GM12878 (cell line): ENCODE results near the gene CDX1. TPM values are rescaled to one million over a fixed set of nuclear protein-coding genes. Genes with fewer than 3 reads are reported as not detected.

Source experiments
- ATAC-seq: fragments of 200-7000 bp; cut with Tn5 transposase; 3 replicates; pipeline ENCODE4 v1.9.1; 2020; ENCODE audit warnings: mild to moderate bottlenecking, moderate library complexity
- BruUV-seq: library from RNA; stranded (reverse); fragments of 400-500 nt; replicated peaks from 2 replicates; lab custom pipeline; 2021; lab: Mats Ljungman, UMichigan
- CTCF ChIA-PET: fragments of 300-600 bp; sonication (Branson Sonifier 250); formaldehyde crosslinking; extraction: SDS; loops from one replicate; lab custom pipeline; 2021; ENCODE audit warnings: inconsistent platforms; lab: Yijun Ruan, JAX
- POLR2A ChIA-PET: fragments of 350-600 bp; formaldehyde crosslinking; extraction: SDS; loops from one replicate; lab custom pipeline; 2021; ENCODE audit warnings: inconsistent platforms; lab: Charles Lee
- RAD21 ChIA-PET: fragments of 300-600 bp; sonication (Branson Sonifier 250); formaldehyde crosslinking; loops from one replicate; lab custom pipeline; 2023; ENCODE audit warnings: antibody characterized with exemption; ENCODE audit not compliant: unreplicated experiment; lab: Charles Lee
- SMC1A ChIA-PET: fragments of 300-600 bp; sonication (Branson Sonifier 250); formaldehyde crosslinking; loops from one replicate; lab custom pipeline; 2023; ENCODE audit not compliant: unreplicated experiment, uncharacterized antibody; lab: Charles Lee
- DNase-seq: peaks from one replicate; pipeline ENCODE4 v3.0.0-alpha.2; 2011; ENCODE audit warnings: low read depth, low spot score
- FAIRE-seq: peaks from 3 replicates; lab custom pipeline; 2011; peaks lifted over from hg19 to GRCh38; lab: Jason Lieb, UNC
- H2AFZ ChIP-seq: 2 replicates; pipeline ENCODE4 v1.6.0; 2011; ENCODE audit warnings: low read depth, low read length, control low read depth; ENCODE audit not compliant: control insufficient read depth
- H3K27ac ChIP-seq: 2 replicates; pipeline ENCODE4 v1.5.1; 2011; ENCODE audit warnings: control low read depth; ENCODE audit not compliant: control insufficient read depth, insufficient read depth
- H3K27me3 ChIP-seq, 2 experiments: replicated peaks in 1 of 2; 2 replicates each; pipeline versions ENCODE4 v1.6.0 to v1.6.1; 2011; ENCODE audit warnings: low read length in 1 of 2; ENCODE audit not compliant: control insufficient read depth in 2 of 2, insufficient read depth in 2 of 2
- H3K36me3 ChIP-seq, 2 experiments: 2 replicates each; pipeline ENCODE4 v1.5.1; 2011; ENCODE audit warnings: low read length in 1 of 2; ENCODE audit not compliant: control insufficient read depth in 2 of 2, insufficient read depth in 2 of 2
- H3K4me1 ChIP-seq: 2 replicates; pipeline ENCODE4 v1.6.1; 2011; ENCODE audit warnings: mild to moderate bottlenecking, low read length, moderate library complexity, mixed read lengths; ENCODE audit not compliant: control insufficient read depth, insufficient read depth
- H3K4me2 ChIP-seq: 2 replicates; pipeline ENCODE4 v1.6.0; 2011; ENCODE audit warnings: control low read depth; ENCODE audit not compliant: control insufficient read depth, insufficient read depth
- H3K4me3 ChIP-seq: fragments of 200-600 bp; sonication (generic); 2 replicates; pipeline ENCODE4 v1.5.1; 2016
- H3K79me2 ChIP-seq: 2 replicates; pipeline ENCODE4 v1.6.0; 2011; ENCODE audit warnings: low read length; ENCODE audit not compliant: control insufficient read depth, insufficient read depth
- H3K9ac ChIP-seq: 2 replicates; pipeline ENCODE4 v1.8.0; 2011; ENCODE audit warnings: low read length, control low read depth, mixed read lengths; ENCODE audit not compliant: control insufficient read depth, insufficient read depth
- H3K9me3 ChIP-seq: replicated peaks from 3 replicates; pipeline ENCODE4 v1.5.1; 2011; ENCODE audit warnings: mild to moderate bottlenecking, low read length; ENCODE audit not compliant: control insufficient read depth, insufficient read depth
- H4K20me1 ChIP-seq: 2 replicates; pipeline ENCODE4 v1.6.0; 2011; ENCODE audit not compliant: control insufficient read depth, insufficient read depth
- CREM ChIP-seq: IDR thresholded peaks from 2 replicates; pipeline ENCODE4 v1.6.1; 2014; ENCODE audit warnings: antibody characterized with exemption, low read depth
- ESRRA ChIP-seq: IDR thresholded peaks from 2 replicates; pipeline ENCODE4 v1.6.1; 2012; ENCODE audit warnings: mild to moderate bottlenecking, low read length, improper control_type of control experiment
- IKZF2 ChIP-seq, 2 experiments: fragments of 450-650 bp; IDR thresholded peaks; 2 replicates each; pipeline ENCODE4 v1.6.1; 2017; ENCODE audit warnings: mild to moderate bottlenecking in 2 of 2, moderate library complexity in 2 of 2
- SMC3 ChIP-seq: IDR thresholded peaks from 2 replicates; pipeline ENCODE4 v1.6.1; 2011; ENCODE audit warnings: low read length, improper control_type of control experiment, borderline replicate concordance
- YY1 ChIP-seq: IDR thresholded peaks from 2 replicates; pipeline ENCODE4 v1.6.1; 2011; ENCODE audit warnings: low read depth, mild to moderate bottlenecking, low read length
- ZNF217 ChIP-seq: fragments of 450-650 bp; IDR thresholded peaks from 2 replicates; pipeline ENCODE4 v1.6.1; 2017; ENCODE audit warnings: antibody characterized with exemption, mild to moderate bottlenecking
- WGBS: methylation state at CpG from one replicate; pipeline ENCODE4 v1.1.6; 2016; ENCODE audit warnings: low lambda C conversion rate; ENCODE audit not compliant: insufficient replicate concordance, insufficient coverage; ENCODE audit errors: missing lambda C conversion rate; 5-methylcytosine and 5-hydroxymethylcytosine counted together
- in situ Hi-C: fragments of 300-500 bp; cut with MboI; formaldehyde crosslinking; loops from 9 replicates; pipeline ENCODE4 v1.14.3; 2018; ENCODE audit warnings: mixed read lengths
- intact Hi-C: fragments of 100-400 bp; cut with micrococcal nuclease; formaldehyde crosslinking; loops from one replicate; pipeline ENCODE4 v1.14.2; 2022; ENCODE audit not compliant: unreplicated experiment
- polyA plus RNA-seq, 11 experiments: library from polyadenylated mRNA; depleted of rRNA in 4 of 11; unstranded in 6 of 11; stranded (reverse) in 5 of 11; fragments of >200 nt; fragmentation: Nextera tagmentation in 4 of 11; fragmentation: Illumina TruSeq in 1 of 11; extraction: Ambion mirVana in 4 of 11; extraction: Trizol in 1 of 11; gene quantifications; 1 replicate in 1 of 11; 2 replicates in 10 of 11; pipeline versions ENCODE4 v1.2.1 to v1.2.3, GENCODE V29; 2011 to 2016; ENCODE audit warnings: inconsistent platforms in 2 of 11, missing spikeins in 2 of 11, low read depth in 1 of 11
- total RNA-seq, 4 experiments: library from RNA; depleted of rRNA in 3 of 4; stranded (reverse); fragments of >200 nt in 3 of 4; fragmentation: Illumina TruSeq in 1 of 4; extraction: Trizol in 1 of 4; gene quantifications; 2 replicates each; pipeline versions ENCODE4 v1.2.1 to v1.2.3, GENCODE V29; 2013 to 2021
- TF ChIP-seq, protein P1 (sequence below): fragments of 450-650 bp; IDR thresholded peaks from 2 replicates; pipeline ENCODE4 v1.6.1; 2017; ENCODE audit warnings: mild to moderate bottlenecking, moderate library complexity
- TF ChIP-seq, protein P2 (sequence below): fragments of 450-650 bp; IDR thresholded peaks from 2 replicates; pipeline ENCODE4 v1.6.1; 2017; ENCODE audit warnings: low read depth, mild to moderate bottlenecking, moderate library complexity
- TF ChIP-seq, protein P3 (sequence below): fragments of 450-650 bp; IDR thresholded peaks from 2 replicates; pipeline ENCODE4 v1.6.1; 2014; ENCODE audit warnings: mild to moderate bottlenecking

Gene CDX1
- total and polyA plus RNA-seq, 10 of the 15 experiments (the other 5 are each of a cell fraction or from before 2014, with no cell fraction given), result not detected

DNA sequence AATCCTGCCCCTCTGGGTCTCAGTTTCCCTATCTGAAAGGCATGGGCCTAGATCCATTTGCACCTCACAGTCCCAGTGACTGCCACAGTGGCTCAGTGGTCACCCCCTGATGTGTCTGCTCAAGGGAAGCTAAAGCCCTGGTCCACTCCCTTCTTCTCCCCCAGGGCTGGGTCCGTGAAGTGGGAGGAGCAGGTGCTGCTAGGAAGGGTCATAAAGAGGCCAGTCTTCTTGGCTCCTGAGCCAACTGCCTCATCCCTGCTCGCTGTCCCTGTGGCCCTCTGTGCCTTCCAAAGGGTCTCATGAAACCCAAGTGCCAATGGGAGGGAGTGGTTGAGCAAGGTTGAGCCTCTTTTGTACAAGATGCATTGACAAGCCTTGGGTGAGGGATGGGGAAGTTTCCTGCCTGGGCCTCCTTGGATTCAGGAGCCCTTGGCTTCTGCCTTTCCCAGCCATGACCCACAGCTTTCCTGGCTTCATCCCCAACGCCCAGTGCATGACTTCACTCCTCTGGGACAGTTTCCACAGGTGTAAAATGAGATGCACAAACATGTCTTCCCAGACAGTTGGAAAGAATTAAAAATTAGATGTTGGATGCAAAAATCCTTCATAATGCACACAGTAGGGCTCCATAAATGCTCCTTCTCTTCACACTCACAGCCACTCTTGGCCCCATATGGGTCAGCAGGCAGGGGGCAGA lies 21.7 kb downstream of the CDX1 start:
- Histone ChIP-seq H3K9me3 (no peaks in the 10 kb centered on the region), H2AFZ (no peak overlapping the region), H3K4me3 (no peak overlapping the region), H3K4me2 (no peak overlapping the region), H3K9ac (no peak overlapping the region), H3K27ac (no peak overlapping the region), H3K4me1 (no peaks in the 10 kb centered on the region), H3K36me3 (no peaks in the 10 kb centered on the region), H4K20me1 (no peaks in the 10 kb centered on the region), H3K79me2 (no peaks in the 10 kb centered on the region), H3K27me3 (peaks cover 0 to 5% of the 10 kb centered on the region in 2 experiments; a peak in 3 of 4 replicates)
- BruUV-seq, result no TSS peak
- FAIRE-seq (no peak), DNase-seq (no peak), ATAC-seq (no peak)
- ChIA-PET CTCF (interaction anchor here (1.4 kb wide), 1 partner anchor 13 kb away, joined by 3 read pairs; no protein-coding TSS in a partner anchor), SMC1A (no interaction called here), RAD21 (no interaction called here), POLR2A (no interaction called here)
- 0% methylated on average over 3 of the region's 3 CpGs for WGBS
- TF ChIP-seq ESRRA, result no peak
- no peak for TF ChIP-seq SMC3
- TF ChIP-seq CREM, result no peak
- TF ChIP-seq, protein P1, sequence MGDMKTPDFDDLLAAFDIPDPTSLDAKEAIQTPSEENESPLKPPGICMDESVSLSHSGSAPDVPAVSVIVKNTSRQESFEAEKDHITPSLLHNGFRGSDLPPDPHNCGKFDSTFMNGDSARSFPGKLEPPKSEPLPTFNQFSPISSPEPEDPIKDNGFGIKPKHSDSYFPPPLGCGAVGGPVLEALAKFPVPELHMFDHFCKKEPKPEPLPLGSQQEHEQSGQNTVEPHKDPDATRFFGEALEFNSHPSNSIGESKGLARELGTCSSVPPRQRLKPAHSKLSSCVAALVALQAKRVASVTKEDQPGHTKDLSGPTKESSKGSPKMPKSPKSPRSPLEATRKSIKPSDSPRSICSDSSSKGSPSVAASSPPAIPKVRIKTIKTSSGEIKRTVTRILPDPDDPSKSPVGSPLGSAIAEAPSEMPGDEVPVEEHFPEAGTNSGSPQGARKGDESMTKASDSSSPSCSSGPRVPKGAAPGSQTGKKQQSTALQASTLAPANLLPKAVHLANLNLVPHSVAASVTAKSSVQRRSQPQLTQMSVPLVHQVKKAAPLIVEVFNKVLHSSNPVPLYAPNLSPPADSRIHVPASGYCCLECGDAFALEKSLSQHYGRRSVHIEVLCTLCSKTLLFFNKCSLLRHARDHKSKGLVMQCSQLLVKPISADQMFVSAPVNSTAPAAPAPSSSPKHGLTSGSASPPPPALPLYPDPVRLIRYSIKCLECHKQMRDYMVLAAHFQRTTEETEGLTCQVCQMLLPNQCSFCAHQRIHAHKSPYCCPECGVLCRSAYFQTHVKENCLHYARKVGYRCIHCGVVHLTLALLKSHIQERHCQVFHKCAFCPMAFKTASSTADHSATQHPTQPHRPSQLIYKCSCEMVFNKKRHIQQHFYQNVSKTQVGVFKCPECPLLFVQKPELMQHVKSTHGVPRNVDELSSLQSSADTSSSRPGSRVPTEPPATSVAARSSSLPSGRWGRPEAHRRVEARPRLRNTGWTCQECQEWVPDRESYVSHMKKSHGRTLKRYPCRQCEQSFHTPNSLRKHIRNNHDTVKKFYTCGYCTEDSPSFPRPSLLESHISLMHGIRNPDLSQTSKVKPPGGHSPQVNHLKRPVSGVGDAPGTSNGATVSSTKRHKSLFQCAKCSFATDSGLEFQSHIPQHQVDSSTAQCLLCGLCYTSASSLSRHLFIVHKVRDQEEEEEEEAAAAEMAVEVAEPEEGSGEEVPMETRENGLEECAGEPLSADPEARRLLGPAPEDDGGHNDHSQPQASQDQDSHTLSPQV, result no peak
- TF ChIP-seq, protein P2, sequence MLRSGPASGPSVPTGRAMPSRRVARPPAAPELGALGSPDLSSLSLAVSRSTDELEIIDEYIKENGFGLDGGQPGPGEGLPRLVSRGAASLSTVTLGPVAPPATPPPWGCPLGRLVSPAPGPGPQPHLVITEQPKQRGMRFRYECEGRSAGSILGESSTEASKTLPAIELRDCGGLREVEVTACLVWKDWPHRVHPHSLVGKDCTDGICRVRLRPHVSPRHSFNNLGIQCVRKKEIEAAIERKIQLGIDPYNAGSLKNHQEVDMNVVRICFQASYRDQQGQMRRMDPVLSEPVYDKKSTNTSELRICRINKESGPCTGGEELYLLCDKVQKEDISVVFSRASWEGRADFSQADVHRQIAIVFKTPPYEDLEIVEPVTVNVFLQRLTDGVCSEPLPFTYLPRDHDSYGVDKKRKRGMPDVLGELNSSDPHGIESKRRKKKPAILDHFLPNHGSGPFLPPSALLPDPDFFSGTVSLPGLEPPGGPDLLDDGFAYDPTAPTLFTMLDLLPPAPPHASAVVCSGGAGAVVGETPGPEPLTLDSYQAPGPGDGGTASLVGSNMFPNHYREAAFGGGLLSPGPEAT, result no peak
- TF ChIP-seq YY1, result no peak
- TF ChIP-seq ZNF217, result no peak
- TF ChIP-seq, protein P3, sequence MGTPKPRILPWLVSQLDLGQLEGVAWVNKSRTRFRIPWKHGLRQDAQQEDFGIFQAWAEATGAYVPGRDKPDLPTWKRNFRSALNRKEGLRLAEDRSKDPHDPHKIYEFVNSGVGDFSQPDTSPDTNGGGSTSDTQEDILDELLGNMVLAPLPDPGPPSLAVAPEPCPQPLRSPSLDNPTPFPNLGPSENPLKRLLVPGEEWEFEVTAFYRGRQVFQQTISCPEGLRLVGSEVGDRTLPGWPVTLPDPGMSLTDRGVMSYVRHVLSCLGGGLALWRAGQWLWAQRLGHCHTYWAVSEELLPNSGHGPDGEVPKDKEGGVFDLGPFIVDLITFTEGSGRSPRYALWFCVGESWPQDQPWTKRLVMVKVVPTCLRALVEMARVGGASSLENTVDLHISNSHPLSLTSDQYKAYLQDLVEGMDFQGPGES, result no peak
- no peak for TF ChIP-seq IKZF2 (IDR thresholded peaks at IDR 0.05)
- in situ Hi-C loops (no loop called here), intact Hi-C loops (no loop called here)
